LNCaP clone FGC (cell line): ENCODE measurements around the gene SFTPA1.
"Not testable (repeated sequence)": the region's sequence is repeated elsewhere in the genome, so short reads cannot be mapped to it uniquely, and the experiment has no call there.

Source experiments
- DNase-seq: peaks from one replicate; pipeline ENCODE4 v3.0.0-alpha.2; 2011; ENCODE audit warnings: low read depth
- H3K4me3 ChIP-seq: 2 replicates; pipeline ENCODE4 v1.5.1; 2011; ENCODE audit warnings: mild to moderate bottlenecking, low read depth, low read length, control low read depth
- TF ChIP-seq, protein P1 (sequence below): IDR thresholded peaks from 2 replicates; pipeline ENCODE4 v1.5.1; 2012; ENCODE audit warnings: mild to moderate bottlenecking; ENCODE audit not compliant: control insufficient read depth, insufficient read depth; ENCODE audit errors: extremely low read depth

SFTPA1 gene

DNA sequence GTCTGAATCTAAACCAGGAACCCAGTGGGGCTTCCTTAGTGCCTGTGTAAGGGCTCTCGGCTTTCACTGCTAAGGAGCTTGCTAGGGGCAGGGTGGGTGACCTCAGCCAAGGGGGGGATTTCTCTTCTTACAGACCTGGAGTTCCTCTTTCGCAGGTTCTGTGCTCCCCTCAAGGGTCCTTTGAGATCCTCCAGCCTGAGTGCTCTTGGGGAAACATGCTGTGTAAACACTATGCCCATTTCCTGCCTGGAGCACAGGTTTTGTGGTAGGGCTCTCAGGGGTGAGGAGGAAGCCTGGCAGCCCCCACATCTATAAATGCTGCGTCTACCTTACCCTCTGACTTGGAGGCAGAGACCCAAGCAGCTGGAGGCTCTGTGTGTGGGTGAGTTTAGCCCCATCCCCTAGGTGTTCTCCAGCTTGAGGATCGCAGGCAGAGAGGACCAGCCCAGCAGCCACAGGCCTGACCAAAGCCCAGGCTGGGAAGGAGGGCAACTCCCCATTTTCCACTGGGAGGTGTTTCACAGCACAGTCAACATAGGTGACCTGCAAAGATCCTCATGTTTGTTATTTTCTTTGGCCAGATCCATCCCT is at the start of gene SFTPA1:
Gene SFTPA1, plus strand, starts transcription at position 339 of the 591 bp plus-strand sequence. CDS start 887 bp downstream, outside the sequence.
- no peak for DNase-seq
- H3K4me3 ChIP-seq = no peak within 1 kb of the TSS
- TF ChIP-seq, protein P1, sequence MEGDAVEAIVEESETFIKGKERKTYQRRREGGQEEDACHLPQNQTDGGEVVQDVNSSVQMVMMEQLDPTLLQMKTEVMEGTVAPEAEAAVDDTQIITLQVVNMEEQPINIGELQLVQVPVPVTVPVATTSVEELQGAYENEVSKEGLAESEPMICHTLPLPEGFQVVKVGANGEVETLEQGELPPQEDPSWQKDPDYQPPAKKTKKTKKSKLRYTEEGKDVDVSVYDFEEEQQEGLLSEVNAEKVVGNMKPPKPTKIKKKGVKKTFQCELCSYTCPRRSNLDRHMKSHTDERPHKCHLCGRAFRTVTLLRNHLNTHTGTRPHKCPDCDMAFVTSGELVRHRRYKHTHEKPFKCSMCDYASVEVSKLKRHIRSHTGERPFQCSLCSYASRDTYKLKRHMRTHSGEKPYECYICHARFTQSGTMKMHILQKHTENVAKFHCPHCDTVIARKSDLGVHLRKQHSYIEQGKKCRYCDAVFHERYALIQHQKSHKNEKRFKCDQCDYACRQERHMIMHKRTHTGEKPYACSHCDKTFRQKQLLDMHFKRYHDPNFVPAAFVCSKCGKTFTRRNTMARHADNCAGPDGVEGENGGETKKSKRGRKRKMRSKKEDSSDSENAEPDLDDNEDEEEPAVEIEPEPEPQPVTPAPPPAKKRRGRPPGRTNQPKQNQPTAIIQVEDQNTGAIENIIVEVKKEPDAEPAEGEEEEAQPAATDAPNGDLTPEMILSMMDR = no peak

DNA sequence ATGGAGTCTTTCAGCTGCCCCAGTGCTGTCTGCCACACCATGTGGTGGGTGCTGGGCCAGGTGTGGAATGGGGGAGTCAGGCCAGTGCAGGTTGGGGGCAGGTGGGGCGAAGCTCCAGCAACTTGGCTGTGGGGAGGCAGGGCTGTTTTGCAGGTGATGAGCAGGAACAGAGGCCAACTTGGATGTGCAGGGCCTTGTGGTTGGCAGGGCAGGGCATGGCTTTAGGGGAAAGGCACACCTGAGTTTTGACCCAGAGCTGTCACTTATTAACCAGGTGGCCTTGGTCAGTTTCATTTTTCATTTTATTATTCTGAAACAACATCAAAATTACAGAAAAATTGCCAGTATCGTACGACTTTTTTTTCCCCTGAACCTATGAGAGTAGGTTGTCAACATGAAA is 49.5 kb upstream of the SFTPA1 start:
- TF ChIP-seq, protein P1 = no peak
- H3K4me3 ChIP-seq = no peak overlapping the region
- no peak for DNase-seq

DNA sequence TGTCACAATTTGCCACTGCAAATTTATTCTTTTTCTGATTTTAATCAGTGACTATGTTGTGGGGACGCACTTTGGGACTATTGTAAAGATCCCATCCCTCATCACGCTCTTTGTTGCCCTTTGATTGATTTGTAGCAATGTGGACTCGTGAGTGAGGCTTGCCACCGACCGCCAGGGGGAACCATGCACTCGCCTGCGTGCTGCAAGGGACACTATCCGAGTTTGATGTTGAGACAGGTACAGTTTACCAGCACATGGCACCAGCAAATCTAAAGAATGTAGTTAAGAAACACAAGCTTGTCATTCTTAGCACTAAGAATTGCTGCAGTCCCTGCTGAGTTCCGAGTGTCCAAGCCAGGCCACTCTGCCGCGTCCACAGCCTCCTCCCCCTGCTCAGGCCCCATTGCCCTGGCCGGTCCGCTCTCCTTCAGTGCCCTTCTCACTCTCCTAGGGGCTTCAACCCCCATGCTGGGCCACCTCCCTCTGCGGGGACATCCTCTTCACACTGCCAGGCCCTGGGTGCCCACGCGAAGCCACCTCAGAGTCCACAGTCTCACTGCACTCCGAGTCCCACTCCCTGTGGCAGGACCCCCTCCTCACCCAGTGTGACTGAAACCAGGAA is 48.5 kb upstream of the SFTPA1 start:
- no peak overlapping the region for H3K4me3 ChIP-seq
- DNase-seq = peak; percentile 40
- TF ChIP-seq, protein P1 = peak; percentile 95

DNA sequence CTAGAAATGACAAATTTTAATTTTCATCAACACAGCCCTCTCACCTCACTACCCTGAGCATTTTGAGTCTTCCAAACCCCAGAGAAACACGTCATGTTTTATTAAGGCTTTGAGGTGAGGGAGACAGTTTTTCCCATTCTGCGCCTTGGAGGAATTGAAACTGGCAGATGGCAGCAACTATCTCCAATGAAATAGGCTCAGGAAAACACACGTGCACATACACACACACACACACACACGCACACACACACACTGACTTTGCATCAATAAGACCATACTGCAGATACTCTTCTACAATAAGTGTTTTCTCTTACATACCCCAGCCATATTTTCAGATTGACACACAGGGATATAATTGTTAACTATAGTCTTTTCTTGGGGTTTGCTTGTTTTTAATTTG is 47.3 kb upstream of the SFTPA1 start:
- no peak overlapping the region for H3K4me3 ChIP-seq
- no peak for DNase-seq
- TF ChIP-seq, protein P1 = no peak

DNA sequence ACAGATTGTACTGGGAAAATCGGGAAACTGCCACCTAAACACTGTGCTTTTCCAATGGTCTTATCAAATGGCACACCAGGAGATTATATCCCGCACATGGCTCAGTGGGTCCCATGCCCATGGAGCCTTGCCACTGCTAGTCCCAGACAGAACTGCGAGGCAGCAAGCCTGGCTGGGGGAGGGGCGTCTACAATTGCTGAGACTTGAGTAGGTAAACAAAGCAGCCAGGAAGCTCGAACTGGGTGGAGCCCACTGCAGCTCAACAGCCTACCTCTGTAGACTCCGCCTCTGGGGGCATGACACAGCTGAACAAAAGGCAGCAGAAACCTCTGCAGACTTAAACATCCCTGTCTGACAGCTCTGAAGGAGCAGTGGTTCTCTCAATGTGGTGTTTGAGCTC is 40.1 kb upstream of the SFTPA1 start:
- DNase-seq, H3K4me3 ChIP-seq: not testable (repeated sequence)

DNA sequence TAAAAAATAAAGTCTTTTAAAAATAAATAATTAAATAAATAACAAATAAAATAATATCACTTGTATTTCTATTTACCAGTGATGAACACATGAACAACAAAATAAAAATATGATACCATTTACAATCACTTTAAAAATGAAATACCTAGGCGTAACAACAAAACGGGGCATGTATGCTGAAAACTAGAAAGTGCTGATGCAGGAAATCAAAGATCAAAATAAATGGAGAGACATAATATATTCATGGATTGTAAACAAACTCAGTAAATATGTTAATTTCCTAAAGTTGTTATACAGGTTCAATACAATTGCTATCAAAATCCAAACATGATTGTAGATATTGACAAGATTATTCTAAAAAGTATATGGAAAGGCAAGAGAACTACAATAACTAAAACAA is 31.4 kb upstream of the SFTPA1 start:
- no peak for DNase-seq
- no peak overlapping the region for H3K4me3 ChIP-seq
- TF ChIP-seq, protein P1 = no peak

DNA sequence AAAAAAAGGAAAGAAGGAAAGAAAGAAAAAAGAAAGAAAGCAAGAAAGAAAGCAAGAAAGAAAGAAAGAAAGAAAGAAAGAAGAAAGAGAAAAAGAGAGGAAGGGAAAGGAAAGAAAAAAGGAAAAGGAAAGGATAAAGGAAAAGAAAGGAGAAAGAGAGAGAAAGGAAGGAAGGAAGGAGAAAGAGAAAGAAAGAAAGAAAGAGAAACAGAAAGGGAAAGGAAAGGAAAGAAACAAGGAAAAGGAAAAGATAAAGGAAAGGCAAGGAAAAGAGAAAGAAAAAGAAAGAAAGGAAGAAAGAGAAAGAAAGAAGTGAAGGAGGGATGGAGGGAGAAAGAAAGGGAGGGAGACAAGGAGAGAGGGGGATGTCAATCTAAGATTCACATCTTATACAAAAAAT is 29.7 kb upstream of the SFTPA1 start:
- TF ChIP-seq, protein P1 = no peak
- DNase-seq = no peak
- no peak overlapping the region for H3K4me3 ChIP-seq
